PC-9 (cell line): ENCODE measurements around the gene TTC28. TPM values are rescaled to one million over a fixed set of nuclear protein-coding genes. Genes with fewer than 3 reads are reported as not detected.
"Not testable (repeated sequence)": the region's sequence is repeated elsewhere in the genome, so short reads cannot be mapped to it uniquely, and the experiment has no call there.

Experiments
- BruUV-seq: library from RNA; stranded (reverse); fragments of 400-500 nt; replicated peaks from 2 replicates; lab custom pipeline; 2021; lab: Mats Ljungman, UMichigan
- CTCF ChIA-PET: fragments of 300-600 bp; sonication (Branson Sonifier 250); formaldehyde crosslinking; loops from one replicate; lab custom pipeline; 2022; ENCODE audit warnings: antibody characterized with exemption; lab: Charles Lee
- POLR2A ChIA-PET: fragments of 300-600 bp; sonication (Branson Sonifier 250); formaldehyde crosslinking; loops from one replicate; lab custom pipeline; 2022; ENCODE audit warnings: antibody characterized with exemption; ENCODE audit not compliant: unreplicated experiment; lab: Charles Lee
- DNase-seq, 2 experiments: peaks; one replicate each; pipeline versions ENCODE4 v3.0.0 to v3.0.0-alpha.2; 2015 to 2022; ENCODE audit warnings: mixed read lengths in 1 of 2
- H2AFZ ChIP-seq: fragments of 200-600 bp; sonication (generic); 2 replicates; pipeline ENCODE4 v1.8.1; 2017; ENCODE audit warnings: antibody characterized with exemption
- H3F3A ChIP-seq: fragments of 200-600 bp; sonication (generic); 2 replicates; pipeline ENCODE4 v1.8.1; 2017; ENCODE audit warnings: antibody characterized with exemption, mild to moderate bottlenecking, low read depth; ENCODE audit not compliant: insufficient read depth
- H3K27ac ChIP-seq: fragments of 200-600 bp; sonication (generic); 2 replicates; pipeline ENCODE4 v1.6.1; 2016; ENCODE audit warnings: mixed run types
- H3K27me3 ChIP-seq: fragments of 200-600 bp; sonication (generic); 2 replicates; pipeline ENCODE4 v1.6.1; 2016; ENCODE audit warnings: low read depth, mixed run types; ENCODE audit not compliant: insufficient read depth
- H3K36me3 ChIP-seq: fragments of 200-600 bp; sonication (generic); 2 replicates; pipeline ENCODE4 v1.6.1; 2016; ENCODE audit warnings: low read depth, mixed run types
- H3K4me1 ChIP-seq: fragments of 200-600 bp; sonication (generic); replicated peaks from 2 replicates; pipeline ENCODE4 v1.6.1; 2016; ENCODE audit warnings: mixed run types; ENCODE audit not compliant: insufficient read depth
- H3K4me2 ChIP-seq: fragments of 200-600 bp; sonication (generic); 2 replicates; pipeline ENCODE4 v1.6.1; 2017; ENCODE audit warnings: mixed run types
- H3K4me3 ChIP-seq: fragments of 200-600 bp; sonication (generic); 2 replicates; pipeline ENCODE4 v1.6.1; 2016; ENCODE audit warnings: mixed run types
- H3K79me2 ChIP-seq: fragments of 200-600 bp; sonication (generic); 2 replicates; pipeline ENCODE4 v1.6.1; 2017; ENCODE audit warnings: low read depth, mixed run types
- H3K9me2 ChIP-seq: fragments of 200-600 bp; sonication (generic); 2 replicates; pipeline ENCODE4 v1.8.1; 2017; ENCODE audit warnings: mild to moderate bottlenecking; ENCODE audit not compliant: insufficient read depth
- H3K9me3 ChIP-seq: fragments of 200-600 bp; sonication (generic); 2 replicates; pipeline ENCODE4 v1.8.1; 2016; ENCODE audit warnings: low read depth; ENCODE audit not compliant: insufficient read depth
- H4K20me1 ChIP-seq: fragments of 200-600 bp; sonication (generic); 2 replicates; pipeline ENCODE4 v1.8.1; 2017; ENCODE audit not compliant: insufficient read depth
- CTCF ChIP-seq: fragments of 200-600 bp; sonication (generic); conservative IDR thresholded peaks from 2 replicates; pipeline ENCODE4 v1.6.1; 2017; ENCODE audit warnings: mixed run types, antibody characterized with exemption, mild to moderate bottlenecking, moderate library complexity
- EZH2 ChIP-seq: fragments of 200-600 bp; sonication (generic); IDR thresholded peaks from 2 replicates; pipeline ENCODE4 v1.8.0; 2017; ENCODE audit warnings: antibody characterized with exemption, low read depth
- intact Hi-C: fragments of 100-400 bp; cut with micrococcal nuclease; formaldehyde crosslinking; loops from one replicate; pipeline ENCODE4 v1.10.0; 2022; ENCODE audit not compliant: unreplicated experiment
- total RNA-seq: library from RNA; stranded (reverse); gene quantifications from 2 replicates; pipeline ENCODE4 v1.2.3, GENCODE V29; 2021

TTC28 gene
- total RNA-seq, 1 experiment from 2014 or later: 6.7 TPM

- POLR2A ChIA-PET: no interaction called here
- intact Hi-C loops: no loop called here
These were observed 475.3 kb downstream of the TTC28 start for GRCh38 chr22:28204382-28204781.

GRCh38 chr22:28203286-28203685 is 476.4 kb downstream of the TTC28 start:
- DNase-seq: no peak
- no peaks in the 10 kb centered on the region for H3F3A ChIP-seq
- H2AFZ ChIP-seq: no peak overlapping the region
- H4K20me1 ChIP-seq: no peaks in the 10 kb centered on the region
- no TSS peak for BruUV-seq
- no peak overlapping the region for H3K4me2 ChIP-seq
- ChIA-PET POLR2A (no interaction called here), CTCF (no interaction called here)
- no peaks in the 10 kb centered on the region for H3K27me3 ChIP-seq
- intact Hi-C loops: no loop called here
- no peaks in the 10 kb centered on the region for H3K79me2 ChIP-seq
- no peak overlapping the region for H3K4me3 ChIP-seq
- no peaks in the 10 kb centered on the region for H3K9me3 ChIP-seq
- H3K36me3 ChIP-seq: no peaks in the 10 kb centered on the region
- H3K27ac ChIP-seq: no peak overlapping the region
- no peaks in the 10 kb centered on the region for H3K9me2 ChIP-seq
- no peak for TF ChIP-seq EZH2
- TF ChIP-seq CTCF: no peak
- H3K4me1 ChIP-seq: no peaks in the 10 kb centered on the region

More at GRCh38 chr22:28204382-28204781, 475.3 kb downstream of the TTC28 start:
- Histone ChIP-seq H4K20me1 (no peaks in the 10 kb centered on the region), H3K9me3 (no peaks in the 10 kb centered on the region), H3K27ac (no peak overlapping the region), H3K4me2 (no peak overlapping the region), H3K9me2 (no peaks in the 10 kb centered on the region), H3K27me3 (no peaks in the 10 kb centered on the region), H3K36me3 (no peaks in the 10 kb centered on the region), H3K79me2 (no peaks in the 10 kb centered on the region), H2AFZ (no peak overlapping the region), H3F3A (no peaks in the 10 kb centered on the region), H3K4me1 (no peaks in the 10 kb centered on the region), H3K4me3 (no peak overlapping the region)
- no TSS peak for BruUV-seq
- no peak for DNase-seq
- CTCF ChIA-PET: no interaction called here
- TF ChIP-seq EZH2: no peak
- TF ChIP-seq CTCF: no peak

GRCh38 chr22:28198692-28199091 is 480.9 kb downstream of the TTC28 start:
- ChIA-PET POLR2A (no interaction called here), CTCF (no interaction called here)
- Histone ChIP-seq H3K4me2 (no peak overlapping the region), H3F3A (no peaks in the 10 kb centered on the region), H3K79me2 (no peaks in the 10 kb centered on the region), H3K9me2 (no peaks in the 10 kb centered on the region), H3K27ac (no peak overlapping the region), H4K20me1 (no peaks in the 10 kb centered on the region), H3K4me1 (no peaks in the 10 kb centered on the region), H3K27me3 (no peaks in the 10 kb centered on the region), H3K36me3 (no peaks in the 10 kb centered on the region), H2AFZ (no peak overlapping the region), H3K9me3 (no peaks in the 10 kb centered on the region), H3K4me3 (no peak overlapping the region)
- BruUV-seq: no TSS peak
- TF ChIP-seq EZH2 (no peak), CTCF (no peak)
- no peak for DNase-seq
- intact Hi-C loops: no loop called here

GRCh38 chr22:28191571-28191970 is 488.1 kb downstream of the TTC28 start:
- H3K27ac ChIP-seq, H2AFZ ChIP-seq, H3K79me2 ChIP-seq, H3K4me2 ChIP-seq, H3F3A ChIP-seq, H3K9me3 ChIP-seq, H3K36me3 ChIP-seq, H3K4me3 ChIP-seq, H3K9me2 ChIP-seq, intact Hi-C loops, DNase-seq, BruUV-seq, H3K4me1 ChIP-seq, H4K20me1 ChIP-seq, H3K27me3 ChIP-seq, CTCF ChIA-PET, POLR2A ChIA-PET: not testable (repeated sequence)
